GM19397 (cell line): Measurements from ENCODE around the gene TSHZ2.

Source experiments
- ATAC-seq: cut with Tn5 transposase; IDR thresholded peaks from one replicate; pipeline ENCODE4 v1.9.1; 2021; ENCODE audit warnings: mild to moderate bottlenecking, moderate library complexity; ENCODE audit not compliant: unreplicated experiment

Gene TSHZ2

GRCh38 chr20:53224851-53225250, 252.7 kb downstream of the TSHZ2 start:
- ATAC-seq = no peak

DNA sequence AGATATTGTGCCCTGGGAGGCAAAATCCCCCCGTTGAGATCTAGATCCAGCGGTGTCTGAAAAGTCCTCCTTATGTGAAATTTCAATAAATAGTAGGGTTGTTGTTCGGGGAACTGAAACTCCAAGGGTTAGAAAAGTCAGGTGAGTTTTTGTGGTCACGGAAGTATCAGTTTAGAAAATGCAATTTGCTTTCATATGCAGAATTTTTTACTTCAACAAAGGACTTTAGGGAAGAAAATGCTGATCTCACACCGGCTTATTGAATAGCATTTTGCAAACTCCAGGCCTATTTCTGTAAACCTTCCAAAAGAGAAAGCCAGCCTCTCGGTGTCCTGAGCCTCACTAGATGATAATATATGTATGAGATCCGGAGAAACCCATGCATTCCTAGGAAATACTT, 254.7 kb downstream of the TSHZ2 start:
- no peak for ATAC-seq

DNA sequence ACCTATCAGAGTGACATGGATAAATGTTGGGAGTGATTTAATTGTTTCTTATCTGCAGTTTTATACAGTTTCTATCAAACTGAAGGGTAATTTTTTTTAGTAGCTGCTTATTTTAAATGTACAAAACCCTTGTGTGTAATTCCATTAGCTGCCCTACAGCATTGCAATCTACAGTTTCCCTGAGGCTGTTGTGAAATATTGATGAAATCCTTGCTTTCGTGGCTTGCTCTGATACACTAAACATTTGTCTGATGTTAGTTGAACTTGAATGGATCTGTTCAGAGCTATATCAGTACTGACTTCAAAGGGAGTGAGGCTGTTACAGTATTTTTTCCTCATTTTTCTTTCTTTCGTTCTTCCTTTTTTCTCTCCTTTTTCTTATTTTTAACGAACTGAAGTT, 255.4 kb downstream of the TSHZ2 start:
- ATAC-seq = no peak

DNA sequence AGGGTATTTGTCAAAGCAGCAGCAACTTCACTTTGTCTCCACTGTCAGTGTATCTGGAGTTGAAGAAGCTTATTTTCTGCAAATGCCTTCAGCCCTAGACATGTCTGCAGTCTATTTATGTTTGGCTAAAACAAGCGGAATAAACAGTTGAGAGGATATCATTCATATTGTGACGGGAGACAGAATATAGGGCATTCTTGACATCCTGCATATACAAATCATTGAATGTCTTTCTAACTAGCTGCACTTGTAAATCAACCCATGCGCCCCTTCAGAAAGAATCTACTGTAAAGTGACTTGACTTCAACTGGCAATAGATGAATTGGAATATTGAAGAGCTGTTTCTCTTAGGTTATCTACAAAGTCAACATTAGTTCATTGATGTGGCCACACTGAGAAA, 258.9 kb downstream of the TSHZ2 start:
- ATAC-seq = no peak

DNA sequence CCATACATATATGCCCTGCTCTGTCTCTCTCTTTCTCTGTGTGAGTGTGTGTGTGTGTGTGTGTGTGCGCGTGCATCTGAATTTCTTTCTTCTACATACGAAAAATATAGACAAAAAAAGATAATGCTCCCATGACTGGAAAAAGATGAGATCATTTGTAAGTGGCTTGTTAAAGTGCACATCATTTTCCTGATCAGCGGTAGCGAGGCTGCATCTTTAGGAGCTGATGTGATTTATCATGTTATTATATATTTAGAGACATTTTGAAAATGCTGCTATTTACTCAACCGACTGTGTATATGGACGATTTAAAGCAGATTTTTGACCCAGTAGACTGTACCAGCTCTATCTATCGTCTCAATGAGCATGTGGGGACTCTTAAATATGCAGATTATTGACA, 265.3 kb downstream of the TSHZ2 start:
- ATAC-seq = no peak

DNA sequence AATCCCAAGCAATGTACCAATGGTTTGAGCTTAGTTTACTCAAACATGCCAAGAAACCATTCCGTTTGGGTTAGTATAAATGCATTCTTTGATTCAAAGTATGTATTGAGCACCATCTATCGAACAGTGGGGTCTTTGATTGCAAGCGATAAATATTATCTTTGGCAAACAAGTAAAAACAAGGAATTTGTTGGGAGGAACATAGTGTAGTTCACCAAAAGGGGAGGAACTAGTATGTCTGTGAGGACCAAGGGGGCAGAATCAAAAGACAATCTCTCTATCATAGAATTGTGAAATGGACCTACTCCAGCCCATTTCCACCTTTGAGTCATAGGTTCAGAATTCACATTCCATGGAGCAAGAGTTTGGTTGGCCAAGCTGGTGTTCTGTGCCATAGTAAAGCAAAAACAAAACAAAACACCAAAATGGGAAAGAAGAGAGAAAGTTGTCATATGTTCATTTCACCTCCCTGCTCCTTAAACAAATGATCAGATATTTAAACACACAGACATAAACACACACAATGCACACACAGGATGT, 266.0 kb downstream of the TSHZ2 start:
- ATAC-seq = no peak

- ATAC-seq = no peak
Observed at GRCh38 chr20:53243152-53243551, 271.0 kb downstream of the TSHZ2 start.

DNA sequence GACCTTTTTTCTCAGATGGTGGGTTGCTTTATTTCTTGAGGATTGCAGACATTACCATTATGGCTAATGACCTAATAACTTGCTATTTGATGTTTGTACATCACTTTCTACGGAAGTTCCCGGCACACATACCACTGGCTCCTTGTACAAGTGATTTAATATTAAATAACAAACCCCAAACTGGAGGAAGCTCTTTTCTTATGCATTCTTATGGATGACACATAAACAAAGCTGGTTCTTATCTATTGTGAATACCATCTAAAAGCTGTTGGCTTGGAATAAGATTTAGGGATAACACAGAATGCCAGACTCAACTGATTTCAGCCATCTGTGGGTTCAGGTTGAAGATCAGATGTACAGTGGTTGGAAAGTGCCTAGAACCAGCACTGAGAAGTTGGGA, 272.6 kb downstream of the TSHZ2 start:
- no peak for ATAC-seq

DNA sequence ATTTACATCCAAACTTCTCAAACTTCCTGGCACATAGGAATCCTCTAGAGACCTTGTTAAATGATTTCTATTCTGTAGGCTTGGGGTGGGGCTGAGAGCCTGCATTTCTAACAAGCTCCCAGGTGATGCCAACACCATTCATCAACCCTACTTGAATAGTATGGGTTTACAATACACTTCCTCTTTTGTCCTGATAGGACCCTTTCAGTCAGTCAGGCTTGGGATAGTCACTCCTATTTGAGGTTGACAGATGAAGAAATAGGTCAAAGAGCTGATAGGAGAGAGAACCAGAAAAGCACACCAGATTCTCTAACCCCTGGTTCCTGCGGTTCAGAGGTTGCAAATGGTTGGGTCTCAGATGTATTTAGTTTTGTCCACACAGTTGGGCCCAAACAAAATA, 273.4 kb downstream of the TSHZ2 start:
- no peak for ATAC-seq

- no peak for ATAC-seq
Observed at GRCh38 chr20:53247468-53248103, 275.4 kb downstream of the TSHZ2 start.

DNA sequence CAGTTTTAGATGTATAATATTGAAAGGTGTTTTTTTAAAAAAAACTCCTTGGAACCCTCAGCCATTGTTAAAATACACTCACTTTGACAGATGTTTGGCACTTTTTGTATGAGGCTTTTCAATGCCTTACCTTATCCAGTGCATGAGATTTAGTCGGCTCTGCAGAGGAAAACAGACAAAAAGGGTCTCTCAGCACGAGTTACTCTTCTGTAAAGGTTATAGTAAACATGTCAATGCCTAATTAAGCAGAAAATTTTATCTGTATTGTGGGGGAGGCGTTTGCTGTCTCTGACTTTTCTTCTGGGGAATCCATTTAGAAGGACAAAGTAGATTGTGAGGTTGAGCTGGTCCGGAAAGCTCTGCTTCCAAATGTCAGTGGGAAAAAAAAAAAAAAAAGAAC, 278.3 kb downstream of the TSHZ2 start:
- no peak for ATAC-seq

- ATAC-seq = no peak
Observed at GRCh38 chr20:53252002-53252401, 279.8 kb downstream of the TSHZ2 start.

DNA sequence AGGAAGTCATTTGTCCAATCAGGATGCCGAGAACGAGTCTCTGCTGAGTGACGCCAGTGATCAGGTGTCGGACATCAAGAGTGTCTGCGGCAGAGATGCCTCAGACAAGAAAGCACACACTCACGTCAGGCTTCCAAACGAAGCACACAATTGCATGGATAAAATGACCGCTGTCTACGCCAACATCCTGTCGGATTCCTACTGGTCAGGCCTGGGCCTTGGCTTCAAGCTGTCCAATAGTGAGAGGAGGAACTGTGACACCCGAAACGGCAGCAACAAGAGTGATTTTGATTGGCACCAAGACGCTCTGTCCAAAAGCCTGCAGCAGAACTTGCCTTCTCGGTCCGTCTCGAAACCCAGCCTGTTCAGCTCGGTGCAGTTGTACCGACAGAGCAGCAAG, 281.5 kb downstream of the TSHZ2 start:
- no peak for ATAC-seq

DNA sequence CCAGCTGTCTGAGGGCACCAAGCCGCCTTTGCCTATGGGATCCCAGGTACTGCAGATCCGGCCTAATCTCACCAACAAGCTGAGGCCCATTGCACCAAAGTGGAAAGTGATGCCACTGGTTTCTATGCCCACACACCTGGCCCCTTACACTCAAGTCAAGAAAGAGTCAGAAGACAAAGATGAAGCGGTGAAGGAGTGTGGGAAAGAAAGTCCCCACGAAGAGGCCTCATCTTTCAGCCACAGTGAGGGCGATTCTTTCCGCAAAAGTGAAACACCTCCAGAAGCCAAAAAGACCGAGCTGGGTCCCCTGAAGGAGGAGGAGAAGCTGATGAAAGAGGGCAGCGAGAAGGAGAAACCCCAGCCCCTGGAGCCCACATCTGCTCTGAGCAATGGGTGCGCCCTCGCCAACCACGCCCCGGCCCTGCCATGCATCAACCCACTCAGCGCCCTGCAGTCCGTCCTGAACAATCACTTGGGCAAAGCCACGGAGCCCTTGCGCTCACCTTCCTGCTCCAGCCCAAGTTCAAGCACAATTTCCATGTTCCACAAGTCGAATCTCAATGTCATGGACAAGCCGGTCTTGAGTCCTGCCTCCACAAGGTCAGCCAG, 283.0 kb downstream of the TSHZ2 start:
- no peak for ATAC-seq

- no peak for ATAC-seq
Observed at GRCh38 chr20:53258741-53259140, 286.6 kb downstream of the TSHZ2 start.

GRCh38 chr20:53260168-53260567, 288.0 kb downstream of the TSHZ2 start:
- ATAC-seq = no peak

GRCh38 chr20:53260591-53260990, 288.4 kb downstream of the TSHZ2 start:
- no peak for ATAC-seq

DNA sequence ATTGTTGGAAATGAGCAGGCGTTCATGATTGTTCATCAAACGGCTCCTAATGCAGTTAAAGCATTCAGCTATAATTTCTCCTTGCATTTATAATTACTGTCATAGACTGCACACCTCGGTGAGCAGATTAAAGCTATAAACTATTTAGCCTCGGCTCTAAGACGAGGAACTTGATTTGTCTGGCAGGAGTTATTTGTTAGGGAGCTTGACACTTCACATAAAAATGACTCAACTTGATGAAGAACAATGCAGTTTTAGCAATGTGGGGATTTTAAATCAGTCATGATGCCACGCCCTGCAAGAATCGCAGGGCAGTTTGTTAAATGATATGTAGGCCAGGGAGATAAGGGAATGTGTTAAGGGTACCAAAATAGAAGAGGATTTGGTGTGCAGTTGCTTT, 290.2 kb downstream of the TSHZ2 start:
- no peak for ATAC-seq

DNA sequence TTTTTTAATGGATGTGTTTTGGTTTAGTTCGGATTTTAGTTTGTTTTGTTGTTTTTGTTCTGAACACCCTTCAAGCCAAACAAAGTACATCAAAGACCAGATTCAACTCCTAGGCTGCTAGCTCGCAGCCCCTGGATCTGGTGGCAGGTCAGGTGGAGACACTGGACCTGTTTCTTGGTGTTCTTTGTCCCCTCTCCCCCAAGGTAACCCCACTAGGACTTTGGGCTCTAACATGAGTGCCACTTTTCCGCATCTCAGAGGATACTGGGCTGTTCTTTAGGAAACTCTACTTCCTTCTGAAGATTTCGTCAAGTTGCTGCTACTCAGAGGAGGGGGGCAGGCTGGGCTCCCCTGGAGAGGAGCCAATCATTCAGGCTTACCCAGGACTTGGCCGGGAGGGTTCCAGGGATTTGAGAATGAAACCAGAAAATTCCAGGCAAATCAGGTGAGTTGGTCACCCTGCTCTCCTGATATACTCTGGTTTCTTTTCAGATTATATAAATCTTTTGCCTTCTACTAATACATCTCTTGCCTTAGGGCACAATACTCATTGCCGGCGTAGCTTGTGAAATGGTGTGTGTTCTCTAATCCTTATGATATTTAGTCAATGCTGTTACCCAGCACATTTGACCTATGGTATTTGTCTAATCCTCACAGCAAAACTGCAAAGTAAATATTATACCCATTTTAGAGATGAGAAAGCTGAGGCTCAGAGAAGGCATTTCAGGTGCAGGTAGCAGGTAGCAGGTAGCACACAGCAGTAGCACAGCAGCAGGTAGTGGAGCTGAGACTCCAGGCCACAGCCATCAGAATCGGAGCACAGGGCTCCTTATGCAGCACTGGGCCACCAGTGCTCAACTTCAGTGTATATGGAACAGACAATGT, 291.6 kb downstream of the TSHZ2 start:
- ATAC-seq = no peak

- ATAC-seq = no peak
Observed at GRCh38 chr20:53264604-53265003, 292.4 kb downstream of the TSHZ2 start.

GRCh38 chr20:53265304-53265875, 293.2 kb downstream of the TSHZ2 start:
- ATAC-seq = no peak
